Spleen (tissue), 11 donors: ENCODE measurements around the gene TNKS1BP1. TPM values are rescaled to one million over a fixed set of nuclear protein-coding genes. Genes with fewer than 3 reads are reported as not detected.

Experiments
- DNase-seq: peaks from one replicate; pipeline ENCODE4 v3.0.0-alpha.2; 2020
- H3K27ac ChIP-seq, 8 donors: fragments of 200-600 bp; sonication (generic) in 7 of 8; 1 replicate in 4 of 8; 2 replicates in 4 of 8; pipeline versions ENCODE4 v1.5.0 to v1.8.0; 2016 to 2021; ENCODE audit warnings: inconsistent platforms in 4 of 8, mild to moderate bottlenecking in 4 of 8, moderate library complexity in 1 of 8
- H3K27me3 ChIP-seq, 7 donors: fragments of 200-600 bp; sonication (generic) in 6 of 7; replicated peaks in 1 of 7; 1 replicate in 4 of 7; 2 replicates in 3 of 7; pipeline versions ENCODE4 v1.5.0 to v1.8.0; 2016 to 2021; ENCODE audit warnings: inconsistent platforms in 3 of 7, mild to moderate bottlenecking in 1 of 7
- H3K36me3 ChIP-seq, 6 donors: fragments of 200-600 bp; sonication (generic) in 5 of 6; 1 replicate in 4 of 6; 2 replicates in 2 of 6; pipeline versions ENCODE4 v1.5.0 to v1.8.0; 2016 to 2021; ENCODE audit warnings: inconsistent platforms in 2 of 6
- H3K4me1 ChIP-seq, 6 donors: fragments of 200-600 bp; sonication (generic) in 5 of 6; 1 replicate in 3 of 6; 2 replicates in 3 of 6; pipeline versions ENCODE4 v1.5.0 to v1.8.0; 2016 to 2021; ENCODE audit warnings: inconsistent platforms in 3 of 6
- H3K4me3 ChIP-seq, 8 donors: fragments of 200-600 bp; sonication (generic) in 7 of 8; 1 replicate in 4 of 8; 2 replicates in 4 of 8; pipeline versions ENCODE4 v1.5.0 to v1.8.0; 2016 to 2021; ENCODE audit warnings: inconsistent platforms in 4 of 8, mild to moderate bottlenecking in 4 of 8, moderate library complexity in 2 of 8
- H3K9me3 ChIP-seq, 8 donors: fragments of 200-600 bp; sonication (generic) in 7 of 8; 1 replicate in 4 of 8; 2 replicates in 4 of 8; pipeline versions ENCODE4 v1.5.0 to v1.8.0; 2016 to 2021; ENCODE audit warnings: inconsistent platforms in 4 of 8
- CTCF ChIP-seq, 11 experiments: fragments of 200-600 bp in 7 of 11; fragments of 450-650 bp in 4 of 11; sonication (generic) in 4 of 11; IDR thresholded peaks in 8 of 11; conservative IDR thresholded peaks in 3 of 11; 1 replicate in 7 of 11; 2 replicates in 4 of 11; pipeline versions ENCODE4 v1.4.0 to v1.8.0; 2016 to 2021; ENCODE audit warnings: antibody characterized with exemption in 11 of 11, inconsistent platforms in 4 of 11, mild to moderate bottlenecking in 1 of 11
- POLR2A ChIP-seq, 3 donors: fragments of 450-650 bp; IDR thresholded peaks; one replicate each; pipeline ENCODE4 v1.5.1; 2017; ENCODE audit warnings: antibody characterized with exemption in 3 of 3, mild to moderate bottlenecking in 1 of 3
- POLR2AphosphoS5 ChIP-seq, 3 donors: sonication (generic); formaldehyde crosslinking; IDR thresholded peaks; one replicate each; pipeline ENCODE4 v1.5.1; 2017; ENCODE audit warnings: antibody characterized with exemption in 3 of 3
- WGBS, 5 donors: extraction: QIAGEN DNeasy Blood & Tissue Kit in 3 of 5; methylation state at CpG; one replicate each; pipeline versions ENCODE4 v1.1.5 to v1.1.7; 2013 to 2018; 5-methylcytosine and 5-hydroxymethylcytosine counted together
- intact Hi-C: fragments of 100-400 bp; cut with DNase I; formaldehyde crosslinking; loops from one replicate; pipeline ENCODE4 v1.15.0; 2023; ENCODE audit warnings: low total_unique reads
- polyA plus RNA-seq, 3 donors: library from polyadenylated mRNA; stranded (reverse); fragments of 200-250 nt; gene quantifications; one replicate each; pipeline ENCODE4 v1.2.1, GENCODE V29; 2013
- total RNA-seq, 7 donors: library from RNA; depleted of rRNA in 3 of 7; stranded (reverse); fragments of >200 nt in 3 of 7; fragmentation: NEBNext Ultra II Directional in 4 of 7; extraction: Animal tissue kit (Norgen Biotek cat#: 25700) in 4 of 7; gene quantifications; one replicate each; pipeline versions ENCODE4 v1.1.0 to v1.2.1, GENCODE V29; 2016 to 2021
- donor health status: healthy with polysubstance abuse.
- donor health status: DM: no; HTN: no; CAD: no; lungs with moderate emphysema.
- donor health status: DM: no; HTN: no; CAD: no.
- donor health status: Bipolar disorder and iron deficiency.
- donor health status: healthy.
- donor health status: DM: no; HTN: no; CAD: no.
- donor health status: DM: yes; HTN: yes; CAD: no.

TNKS1BP1 gene
- total and polyA plus RNA-seq, 10 donors = 19.8 to 126 (median 48.2) TPM

GRCh38 chr11:57332694-57333440, 8.1 kb upstream of the TNKS1BP1 start:
- DNase-seq = no peak

DNA sequence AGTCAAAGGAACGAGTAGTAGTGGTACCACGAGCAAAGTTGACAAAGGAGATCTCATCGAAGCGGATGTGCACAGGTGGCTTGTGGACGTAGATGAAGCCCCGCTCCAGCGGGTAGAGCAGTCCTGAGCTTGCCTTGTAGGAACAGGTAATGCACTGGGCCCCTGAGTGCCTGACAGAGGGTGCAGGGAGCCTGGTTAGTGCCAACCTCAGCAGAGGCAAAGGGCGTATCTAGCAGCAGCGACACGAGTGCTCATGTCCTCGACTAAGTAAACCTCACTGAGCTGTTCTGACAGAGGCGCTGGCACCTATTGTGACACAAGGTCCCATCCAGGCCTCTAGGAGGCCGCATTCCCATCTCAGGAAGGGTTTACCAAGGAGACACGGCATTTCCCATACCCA, 7.0 kb upstream of the TNKS1BP1 start:
- peaks cover 0 to 36% (median 23%) of the 10 kb centered on the region in 6 donors for H3K4me1 ChIP-seq
- H3K27me3 ChIP-seq = no peaks in the 10 kb centered on the region
- no peak overlapping the region for H3K27ac ChIP-seq
- no peaks in the 10 kb centered on the region for H3K9me3 ChIP-seq
- 96 to 97% (median 97%) methylated on average over 9 to 14 of the region's 14 CpGs for WGBS, 5 donors
- H3K36me3 ChIP-seq = peaks cover 0 to 78% (median 65%) of the 10 kb centered on the region in 6 donors
- DNase-seq = no peak
- intact Hi-C loops = no loop called here
- TF ChIP-seq POLR2AphosphoS5 (IDR thresholded peaks at IDR 0.05) (no peak), CTCF (IDR thresholded peaks at IDR 0.05 in 8 of 11, conservative IDR thresholded peaks at IDR 0.05 in 3 of 11) (no peak), POLR2A (IDR thresholded peaks at IDR 0.05) (no peak)
- H3K4me3 ChIP-seq = no peak overlapping the region

More at GRCh38 chr11:57332694-57333440, 8.1 kb upstream of the TNKS1BP1 start:
- intact Hi-C loops = no loop called here
- Histone ChIP-seq H3K4me3 (no peak overlapping the region), H3K27ac (no peak overlapping the region), H3K27me3 (no peaks in the 10 kb centered on the region), H3K4me1 (peaks cover 0 to 35% (median 22%) of the 10 kb centered on the region in 6 donors), H3K36me3 (peaks cover 0 to 66% (median 53%) of the 10 kb centered on the region in 6 donors), H3K9me3 (no peaks in the 10 kb centered on the region)
- no peak for TF ChIP-seq CTCF (IDR thresholded peaks at IDR 0.05 in 8 of 11, conservative IDR thresholded peaks at IDR 0.05 in 3 of 11)
- TF ChIP-seq POLR2AphosphoS5 (IDR thresholded peaks at IDR 0.05) = no peak
- TF ChIP-seq POLR2A (IDR thresholded peaks at IDR 0.05) = no peak
- 90 to 99% (median 97%) methylated on average over 9 to 11 of the region's 11 CpGs for WGBS, 5 donors

- Histone ChIP-seq H3K9me3 (no peaks in the 10 kb centered on the region), H3K36me3 (peaks cover 0 to 86% (median 68%) of the 10 kb centered on the region in 6 donors), H3K4me3 (no peak overlapping the region), H3K4me1 (peaks cover 9 to 40% (median 30%) of the 10 kb centered on the region in 6 donors), H3K27me3 (no peaks in the 10 kb centered on the region), H3K27ac (no peak overlapping the region)
- TF ChIP-seq POLR2A (IDR thresholded peaks at IDR 0.05) = no peak
- no peak for TF ChIP-seq CTCF (IDR thresholded peaks at IDR 0.05 in 8 of 11, conservative IDR thresholded peaks at IDR 0.05 in 3 of 11)
- peak in 1 of 3 donors; percentile 28 for TF ChIP-seq POLR2AphosphoS5 (IDR thresholded peaks at IDR 0.05)
- intact Hi-C loops = no loop called here
- 86 to 96% (median 89%) methylated on average over 9 of the region's 9 CpGs for WGBS, 5 donors
- peak; percentile 68 for DNase-seq
Measured at GRCh38 chr11:57330029-57330428, 5.3 kb upstream of the TNKS1BP1 start.

DNA sequence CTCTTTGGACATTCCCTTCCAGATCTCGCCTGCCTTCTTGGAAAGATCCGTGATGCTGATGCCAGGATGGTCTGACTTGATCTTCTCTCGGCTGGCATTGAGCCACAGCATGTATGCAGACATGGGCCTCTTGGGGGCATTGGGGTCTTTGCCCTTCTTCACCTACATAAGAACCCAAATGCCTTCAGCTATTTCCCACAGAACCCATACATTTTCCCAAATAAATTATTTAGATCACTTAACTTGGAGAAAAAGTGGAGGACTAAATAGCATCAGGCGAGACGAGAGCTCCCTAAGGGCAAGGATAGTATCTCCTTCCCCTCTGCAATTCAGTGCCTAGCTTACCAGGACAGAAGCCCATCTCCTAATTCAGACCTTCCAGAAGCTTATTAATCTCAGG, 3.0 kb upstream of the TNKS1BP1 start:
- H3K4me3 ChIP-seq = no peak overlapping the region
- no peak for DNase-seq
- peak overlapping the region in 4 of 8 donors; percentile 13 to 92 (median 22) for H3K27ac ChIP-seq
- intact Hi-C loops = no loop called here
- no peaks in the 10 kb centered on the region for H3K9me3 ChIP-seq
- H3K36me3 ChIP-seq = peaks cover 0 to 68% (median 62%) of the 10 kb centered on the region in 6 donors
- no peaks in the 10 kb centered on the region for H3K27me3 ChIP-seq
- 96 to 99% (median 97%) methylated on average over 5 of the region's 5 CpGs for WGBS, 5 donors
- TF ChIP-seq POLR2AphosphoS5 (IDR thresholded peaks at IDR 0.05) (no peak), CTCF (IDR thresholded peaks at IDR 0.05 in 8 of 11, conservative IDR thresholded peaks at IDR 0.05 in 3 of 11) (no peak), POLR2A (IDR thresholded peaks at IDR 0.05) (no peak)
- H3K4me1 ChIP-seq = peaks cover 9 to 39% (median 32%) of the 10 kb centered on the region in 6 donors
